ENCODE data around the gene SYVN1.

The SYVN1 gene

GRCh38 chr11:65078151-65078550 is 56.2 kb downstream of the SYVN1 start:
- no peaks in the 10 kb centered on the region for H3K36me3 ChIP-seq (ENCODE audit: control insufficient read depth in 5 of 5, insufficient read depth in 5 of 5, low read length in 5 of 5)
- peaks cover 0 to under 1% (median under 1%) of the 10 kb centered on the region in 5 donors for H3K4me1 ChIP-seq (ENCODE audit: control insufficient read depth in 5 of 5, insufficient read depth in 5 of 5, low read length in 5 of 5)
- H3K4me3 ChIP-seq (ENCODE audit: low read depth in 1 of 5, low read length in 5 of 5) = no peak overlapping the region
- no peak overlapping the region for H3K9ac ChIP-seq (ENCODE audit: low read length in 5 of 5)
- H3K27ac ChIP-seq (ENCODE audit: low read depth, low read length) = no peak overlapping the region
- no peaks in the 10 kb centered on the region for H3K27me3 ChIP-seq (ENCODE audit: control insufficient read depth in 5 of 5, insufficient read depth in 4 of 5, low read length in 5 of 5)
- H3K9me3 ChIP-seq (ENCODE audit: control insufficient read depth in 5 of 5, low read length in 5 of 5) = no peaks in the 10 kb centered on the region

GRCh38 chr11:65077451-65077850 is 56.9 kb downstream of the SYVN1 start:
- H3K9me3 ChIP-seq (ENCODE audit: control insufficient read depth in 5 of 5, low read length in 5 of 5) = no peaks in the 10 kb centered on the region
- no peaks in the 10 kb centered on the region for H3K4me1 ChIP-seq (ENCODE audit: control insufficient read depth in 5 of 5, insufficient read depth in 5 of 5, low read length in 5 of 5)
- no peaks in the 10 kb centered on the region for H3K27me3 ChIP-seq (ENCODE audit: control insufficient read depth in 5 of 5, insufficient read depth in 4 of 5, low read length in 5 of 5)
- H3K4me3 ChIP-seq (ENCODE audit: low read depth in 1 of 5, low read length in 5 of 5) = no peak overlapping the region
- no peaks in the 10 kb centered on the region for H3K36me3 ChIP-seq (ENCODE audit: control insufficient read depth in 5 of 5, insufficient read depth in 5 of 5, low read length in 5 of 5)
- no peak overlapping the region for H3K27ac ChIP-seq (ENCODE audit: low read depth, low read length)
- no peak overlapping the region for H3K9ac ChIP-seq (ENCODE audit: low read length in 5 of 5)
